ENCODE measurements around the gene JAZF1. TPM values are rescaled to one million over a fixed set of nuclear protein-coding genes. Genes with fewer than 3 reads are reported as not detected.

Gene JAZF1
- total and polyA plus RNA-seq, 2 of the 4 experiments (the other 2 are of a cell fraction): 8.4 to 10.5 TPM

DNA sequence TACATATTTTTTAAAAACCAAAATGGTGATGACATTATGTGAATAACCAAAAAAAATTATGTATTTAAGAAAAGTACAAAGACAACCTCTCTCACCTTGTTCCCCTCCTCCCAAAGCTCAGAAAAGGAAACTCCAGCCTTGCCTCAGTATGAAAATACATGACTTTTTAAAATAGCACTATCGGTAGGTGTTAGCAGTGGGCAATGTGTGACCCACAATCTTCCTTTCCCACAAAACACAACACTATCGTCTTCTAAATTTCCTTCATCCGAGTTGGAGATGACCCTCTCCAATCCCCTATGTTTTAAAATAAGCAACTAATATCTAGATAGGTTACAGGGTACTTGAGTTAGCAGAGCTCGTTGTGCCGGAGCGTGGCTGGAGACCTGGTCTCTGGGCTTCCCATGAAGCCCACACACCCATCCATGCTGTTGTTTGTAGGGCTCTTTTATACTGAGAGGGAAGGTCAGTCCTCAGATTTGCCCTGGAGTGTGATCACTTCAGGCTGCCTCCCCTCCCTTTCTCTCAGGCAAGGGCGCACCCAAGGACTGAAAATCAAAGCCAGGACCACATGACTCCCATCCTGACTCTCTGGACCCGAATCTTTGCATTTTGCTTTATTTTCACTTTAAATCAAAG, 107.6 kb downstream of the JAZF1 start:
- Histone ChIP-seq H2AFZ (replicated peaks; ENCODE audit: low read length, poor library complexity) (no peak overlapping the region), H3K4me2 (ENCODE audit: low read depth, low read length) (no peak overlapping the region), H4K8ac (ENCODE audit: low read depth in 2 of 2, low read length in 2 of 2) (no peak overlapping the region), H2AK5ac (ENCODE audit: low read depth, low read length) (no peak overlapping the region; the same call in 1 of the 2 replicates), H3K18ac (ENCODE audit: low read depth, low read length) (no peak overlapping the region; the same call in 1 of the 2 replicates), H3K27ac (ENCODE audit: insufficient read depth, low read length) (no peak overlapping the region), H3K4me1 (ENCODE audit: control insufficient read depth, insufficient read depth, low read length) (peaks cover 19% of the 10 kb centered on the region), H2BK20ac (ENCODE audit: low read depth, low read length) (no peak overlapping the region), H3K36me3 (ENCODE audit: control insufficient read depth, insufficient read depth, low read length) (no peaks in the 10 kb centered on the region), H3K79me1 (ENCODE audit: low read depth in 1 of 2, low read length in 2 of 2) (peaks cover 19 to 63% of the 10 kb centered on the region in 2 experiments), H2BK120ac (ENCODE audit: low read depth, low read length) (no peak overlapping the region), H3K4ac (ENCODE audit: low read depth, low read length) (no peak overlapping the region), H2BK5ac (ENCODE audit: low read depth, low read length, poor library complexity, severe bottlenecking) (no peak overlapping the region), H4K91ac (ENCODE audit: insufficient read depth, low read depth, low read length) (no peak overlapping the region), H3K9me1 (ENCODE audit: insufficient read depth, low read length) (peaks cover 14% of the 10 kb centered on the region), H2BK15ac (ENCODE audit: low read depth, low read length) (no peak overlapping the region), H3K23ac (ENCODE audit: low read depth, low read length) (no peak overlapping the region), H4K20me1 (ENCODE audit: insufficient read depth, low read length) (peaks cover 13% of the 10 kb centered on the region; the same call in 1 of the 2 replicates), H3K9me3 (ENCODE audit: control insufficient read depth, insufficient read depth, low read length) (no peaks in the 10 kb centered on the region), H3K27me3 (ENCODE audit: control insufficient read depth, insufficient read depth, low read length) (no peaks in the 10 kb centered on the region), H3K56ac (ENCODE audit: extremely low read depth, insufficient read depth, low read length) (no peak overlapping the region), H2AK9ac (replicated peaks; ENCODE audit: low read depth, low read length, poor library complexity) (no peak overlapping the region), H4K5ac (ENCODE audit: low read depth, low read length) (no peak overlapping the region), H3K9ac (ENCODE audit: low read depth, low read length) (no peak overlapping the region), H3K4me3 (ENCODE audit: insufficient read depth, low read depth, low read length) (no peak overlapping the region), H3K14ac (replicated peaks; ENCODE audit: low read depth, low read length) (no peak overlapping the region)
- WGBS, 2 experiments (ENCODE audit: extremely low coverage in 2 of 2, insufficient read length in 1 of 2): no CpG with 5 or more reads among the region's 8 CpGs
- DNase-seq: no peak
- POLR2A ChIA-PET (ENCODE audit: unreplicated experiment): no interaction called here
- BruUV-seq (replicated peaks): no TSS peak
- dilution Hi-C loops (cut with HindIII; ENCODE audit: low sequenced_read_pairs, unreplicated experiment): no loop called here
- TF ChIP-seq CEBPB (IDR thresholded peaks at IDR 0.05; ENCODE audit: low read depth, low read length) (no peak), MAFK (IDR thresholded peaks at IDR 0.05; ENCODE audit: low read depth, low read length) (no peak), SMC3 (IDR thresholded peaks at IDR 0.05; ENCODE audit: low read depth, low read length) (no peak), MAZ (IDR thresholded peaks at IDR 0.05; ENCODE audit: borderline replicate concordance, low read depth, low read length) (no peak), RAD21 (IDR thresholded peaks at IDR 0.05; ENCODE audit: low read length) (no peak), NFE2L2 (IDR thresholded peaks at IDR 0.05; ENCODE audit: low read depth, low read length) (no peak), MXI1 (IDR thresholded peaks at IDR 0.05; ENCODE audit: borderline replicate concordance, low read depth, low read length) (no peak), RFX5 (IDR thresholded peaks at IDR 0.05; ENCODE audit: low read depth, low read length) (no peak)
- TF ChIP-seq, protein P1, sequence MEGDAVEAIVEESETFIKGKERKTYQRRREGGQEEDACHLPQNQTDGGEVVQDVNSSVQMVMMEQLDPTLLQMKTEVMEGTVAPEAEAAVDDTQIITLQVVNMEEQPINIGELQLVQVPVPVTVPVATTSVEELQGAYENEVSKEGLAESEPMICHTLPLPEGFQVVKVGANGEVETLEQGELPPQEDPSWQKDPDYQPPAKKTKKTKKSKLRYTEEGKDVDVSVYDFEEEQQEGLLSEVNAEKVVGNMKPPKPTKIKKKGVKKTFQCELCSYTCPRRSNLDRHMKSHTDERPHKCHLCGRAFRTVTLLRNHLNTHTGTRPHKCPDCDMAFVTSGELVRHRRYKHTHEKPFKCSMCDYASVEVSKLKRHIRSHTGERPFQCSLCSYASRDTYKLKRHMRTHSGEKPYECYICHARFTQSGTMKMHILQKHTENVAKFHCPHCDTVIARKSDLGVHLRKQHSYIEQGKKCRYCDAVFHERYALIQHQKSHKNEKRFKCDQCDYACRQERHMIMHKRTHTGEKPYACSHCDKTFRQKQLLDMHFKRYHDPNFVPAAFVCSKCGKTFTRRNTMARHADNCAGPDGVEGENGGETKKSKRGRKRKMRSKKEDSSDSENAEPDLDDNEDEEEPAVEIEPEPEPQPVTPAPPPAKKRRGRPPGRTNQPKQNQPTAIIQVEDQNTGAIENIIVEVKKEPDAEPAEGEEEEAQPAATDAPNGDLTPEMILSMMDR (conservative IDR thresholded peaks at IDR 0.05; ENCODE audit: low read depth, low read length): no peak
- TF ChIP-seq, protein P2, sequence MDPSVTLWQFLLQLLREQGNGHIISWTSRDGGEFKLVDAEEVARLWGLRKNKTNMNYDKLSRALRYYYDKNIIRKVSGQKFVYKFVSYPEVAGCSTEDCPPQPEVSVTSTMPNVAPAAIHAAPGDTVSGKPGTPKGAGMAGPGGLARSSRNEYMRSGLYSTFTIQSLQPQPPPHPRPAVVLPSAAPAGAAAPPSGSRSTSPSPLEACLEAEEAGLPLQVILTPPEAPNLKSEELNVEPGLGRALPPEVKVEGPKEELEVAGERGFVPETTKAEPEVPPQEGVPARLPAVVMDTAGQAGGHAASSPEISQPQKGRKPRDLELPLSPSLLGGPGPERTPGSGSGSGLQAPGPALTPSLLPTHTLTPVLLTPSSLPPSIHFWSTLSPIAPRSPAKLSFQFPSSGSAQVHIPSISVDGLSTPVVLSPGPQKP (IDR thresholded peaks at IDR 0.05; ENCODE audit: borderline replicate concordance, low read depth, low read length): no peak
- ATAC-seq (ENCODE audit: low read depth): no peak
- in situ Hi-C loops (cut with MboI; ENCODE audit: low sequenced_read_pairs): loop anchor here (10.0 kb wide), 1 partner anchor 878 kb away; no protein-coding TSS in a partner anchor
- CTCF ChIA-PET: no interaction called here
- intact Hi-C loops (cut with micrococcal nuclease): no loop called here

Measured in IMR-90 (cell line).